SH-SY5Y (cell line): ENCODE results near the gene EFHD1.

Experiments
- GATA2 ChIP-seq: IDR thresholded peaks from 2 replicates; pipeline ENCODE4 v1.6.1; 2011; ENCODE audit warnings: mild to moderate bottlenecking, low read depth, low read length
- GATA3 ChIP-seq: IDR thresholded peaks from 2 replicates; pipeline ENCODE4 v1.6.1; 2011; ENCODE audit warnings: low read depth, mild to moderate bottlenecking, low read length, moderate library complexity

- TF ChIP-seq GATA3 (no peak), GATA2 (no peak)
These were observed 19.1 kb downstream of the EFHD1 start for GRCh38 chr2:232652505-232652851.
